ENCODE results near the gene PIPOX.
"Not testable (repeated sequence)": the region's sequence is repeated elsewhere in the genome, so short reads cannot be mapped to it uniquely, and the experiment has no call there.

PIPOX gene

GRCh38 chr17:29076722-29077121 is 33.8 kb downstream of the PIPOX start:
- DNase-seq, result no peak

- DNase-seq, result no peak
These were observed 34.4 kb downstream of the PIPOX start for GRCh38 chr17:29077320-29077719.

- no peak for DNase-seq
These were observed 35.5 kb downstream of the PIPOX start for GRCh38 chr17:29078183-29079045.

- DNase-seq, result no peak
These were observed 36.5 kb downstream of the PIPOX start for GRCh38 chr17:29079433-29079832.

- no peak for DNase-seq
These were observed 36.9 kb downstream of the PIPOX start for GRCh38 chr17:29079887-29080286.

GRCh38 chr17:29080323-29080722 is 37.4 kb downstream of the PIPOX start:
- DNase-seq, result no peak

- DNase-seq, result no peak
These were observed 38.0 kb downstream of the PIPOX start for GRCh38 chr17:29080965-29081364.

GRCh38 chr17:29084541-29085146 is 41.7 kb downstream of the PIPOX start:
- no peak for DNase-seq

GRCh38 chr17:29085223-29085622 is 42.3 kb downstream of the PIPOX start:
- DNase-seq, result no peak

GRCh38 chr17:29086628-29087332 is 43.8 kb downstream of the PIPOX start:
- no peak for DNase-seq

GRCh38 chr17:29088782-29089181 is 45.8 kb downstream of the PIPOX start:
- DNase-seq, result not testable (repeated sequence)

GRCh38 chr17:29089601-29090044 is 46.7 kb downstream of the PIPOX start:
- peak; percentile 54 to 72 for DNase-seq

GRCh38 chr17:29090108-29090507 is 47.2 kb downstream of the PIPOX start:
- no peak for DNase-seq

- DNase-seq, result no peak
These were observed 48.0 kb downstream of the PIPOX start for GRCh38 chr17:29090750-29091605.

GRCh38 chr17:29091606-29092289 is 48.8 kb downstream of the PIPOX start:
- peak in 1 of 2 experiments; percentile 31 for DNase-seq

GRCh38 chr17:29093090-29093871 is 50.3 kb downstream of the PIPOX start:
- DNase-seq, result no peak

- DNase-seq, result peak in 1 of 2 experiments; percentile 56
These were observed 51.3 kb downstream of the PIPOX start for GRCh38 chr17:29094101-29094708.

GRCh38 chr17:29095439-29095838 is 52.5 kb downstream of the PIPOX start:
- DNase-seq, result no peak

- DNase-seq, result no peak
These were observed 53.2 kb downstream of the PIPOX start for GRCh38 chr17:29096094-29096493.

GRCh38 chr17:29099527-29099926 is 56.6 kb downstream of the PIPOX start:
- no peak for DNase-seq

- no peak for DNase-seq
These were observed 57.4 kb downstream of the PIPOX start for GRCh38 chr17:29100296-29100695.
